Inflammatory macrophage treated with lipopolysaccharide for 1 hour (primary cell): Measurements from ENCODE around the gene ADSS2.
A peak's percentile ranks its signal among the peaks of the same experiment; 100 is the strongest.
"Not testable (repeated sequence)": the region's sequence is repeated elsewhere in the genome, so short reads cannot be mapped to it uniquely, and the experiment has no call there.

Experiments
- DNase-seq, 2 donors: peaks; one replicate each; pipeline ENCODE4 v3.0.0-alpha.2; 2020 to 2022

ADSS2 gene

DNA sequence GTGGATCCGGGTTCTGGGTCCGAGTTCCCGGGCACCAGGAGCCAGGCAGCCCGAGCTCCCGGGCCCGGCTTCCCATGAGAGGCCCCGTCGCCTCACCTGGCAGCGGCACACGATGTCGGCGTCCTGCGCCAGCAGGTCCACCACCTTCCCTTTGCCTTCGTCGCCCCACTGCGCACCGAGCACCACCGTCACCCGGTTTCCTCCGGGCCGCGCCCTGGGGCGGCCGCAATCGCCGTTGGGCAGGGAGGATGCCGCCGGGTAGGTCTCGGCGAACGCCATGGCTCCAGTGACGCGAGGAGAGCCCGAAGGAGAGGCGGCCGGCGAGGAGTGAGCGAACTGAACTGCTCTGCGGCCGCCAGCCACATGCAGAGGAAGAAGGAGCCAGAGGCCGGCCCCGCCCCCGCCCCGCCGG lies at the start of gene ADSS2:
Gene ADSS2, minus strand, starts transcription at position 371 of the 412 bp plus-strand sequence. Its CDS starts 92 bp downstream, at position 279.
- no peak for DNase-seq

DNA sequence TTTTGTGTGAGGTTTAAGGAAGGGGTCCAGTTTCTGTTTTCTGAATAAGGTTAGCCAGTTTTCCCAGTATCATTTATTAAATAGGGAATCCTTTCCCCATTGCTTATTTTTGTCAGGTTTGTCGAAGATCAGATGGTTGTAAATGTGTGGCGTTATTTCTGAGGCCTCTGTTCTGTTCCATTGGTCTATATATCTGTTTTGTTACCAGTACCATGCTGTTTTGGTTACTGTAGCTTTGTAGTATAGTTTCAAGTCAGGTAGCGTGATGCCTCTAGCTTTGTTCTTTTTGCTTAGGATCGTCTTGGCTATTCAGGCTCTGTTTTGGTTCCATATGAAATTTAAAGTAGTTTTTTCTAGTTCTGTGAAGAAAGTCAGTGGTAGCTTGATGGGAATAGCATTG lies 48.8 kb upstream of the ADSS2 start:
- DNase-seq: not testable (repeated sequence)

- DNase-seq: not testable (repeated sequence)
Measured at GRCh38 chr1:244499484-244499883, 47.8 kb upstream of the ADSS2 start.

DNA sequence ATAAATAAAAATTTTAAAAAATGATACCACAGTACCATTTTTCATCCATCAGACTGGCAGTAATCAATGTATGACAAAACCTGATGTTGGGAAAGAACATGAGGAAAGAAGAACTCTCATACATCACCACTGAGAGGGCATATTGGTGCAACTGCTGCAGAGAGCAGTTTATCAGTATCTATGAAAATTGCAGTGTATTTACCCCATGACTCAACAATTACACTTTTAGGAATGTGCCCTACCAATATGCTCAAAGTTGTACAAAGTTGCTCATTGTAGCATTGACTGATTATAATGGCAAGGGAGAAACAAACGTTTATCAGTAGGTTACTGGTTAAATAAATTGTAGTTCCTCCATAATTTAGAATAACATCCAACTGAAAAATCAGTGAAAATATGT lies 46.1 kb upstream of the ADSS2 start:
- DNase-seq: no peak

GRCh38 chr1:244496186-244496585 lies 44.5 kb upstream of the ADSS2 start:
- DNase-seq: no peak

DNA sequence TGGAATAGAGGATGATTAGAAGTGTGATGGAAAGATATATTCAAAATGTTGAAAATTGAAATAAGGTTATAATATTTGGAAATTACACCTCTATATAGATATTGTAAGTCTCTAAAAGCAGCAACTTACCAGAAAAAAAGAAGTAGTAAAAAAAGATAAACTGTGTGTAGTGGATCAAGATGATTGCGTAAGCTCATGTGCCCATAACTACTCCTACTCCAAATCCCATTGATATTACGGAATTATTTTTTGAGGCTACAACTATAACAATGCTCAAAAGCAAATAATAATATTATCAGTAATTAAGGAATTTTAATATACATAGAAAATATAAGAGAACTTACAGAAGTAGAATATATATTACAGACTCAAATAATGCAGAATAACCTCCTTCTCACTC lies 42.9 kb upstream of the ADSS2 start:
- DNase-seq: no peak

DNA sequence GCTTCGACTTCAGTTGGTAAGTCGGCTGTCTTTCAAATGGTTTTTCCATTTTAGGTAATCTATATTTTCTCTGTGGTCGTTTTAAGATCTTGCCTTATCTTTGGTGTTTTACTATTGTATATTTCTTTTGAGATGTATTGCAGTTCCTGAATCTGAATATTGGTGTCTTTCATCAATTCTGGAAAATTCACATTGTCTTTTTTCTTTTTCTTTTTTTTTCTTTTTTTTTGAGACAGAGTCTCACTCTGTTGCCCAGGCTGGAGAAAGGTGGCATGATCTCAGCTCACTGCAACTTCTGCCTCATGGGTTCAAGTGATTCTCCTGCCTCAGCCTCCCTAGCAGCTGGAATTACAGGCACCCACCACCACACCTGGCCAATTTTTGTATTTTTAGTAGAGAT lies 33.3 kb upstream of the ADSS2 start:
- DNase-seq: not testable (repeated sequence)

GRCh38 chr1:244473059-244473605 lies 21.4 kb upstream of the ADSS2 start:
- DNase-seq: no peak

- no peak for DNase-seq
Measured at GRCh38 chr1:244466724-244467123, 15.0 kb upstream of the ADSS2 start.

- peak; percentile 80 to 89 for DNase-seq
Measured at GRCh38 chr1:244461245-244462071, 9.7 kb upstream of the ADSS2 start, which contains the start of gene CATSPERE. CATSPERE (plus strand) TSS chr1:244461273; CDS start chr1:244461430, 157 bp downstream.

GRCh38 chr1:244460197-244460596 lies 8.5 kb upstream of the ADSS2 start:
- no peak for DNase-seq

DNA sequence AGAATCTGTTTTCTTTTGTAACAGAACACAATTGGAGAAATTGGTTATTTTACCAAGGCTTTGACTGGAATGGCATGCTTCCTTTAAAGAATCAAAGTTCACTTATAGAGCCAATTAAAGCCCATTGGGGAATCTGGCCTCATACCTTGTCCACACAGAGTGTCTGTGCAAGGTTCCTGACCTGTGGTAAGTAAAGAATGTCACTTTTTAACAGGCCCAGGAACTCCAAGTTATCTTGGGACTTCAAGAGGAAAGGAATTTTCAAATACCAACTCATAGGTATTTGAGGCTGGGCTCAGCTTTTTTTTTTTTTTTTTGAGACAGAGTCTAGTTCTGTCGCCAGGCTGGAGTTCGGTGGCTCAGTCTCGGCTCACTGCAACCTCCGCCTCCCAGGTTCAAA lies 7.1 kb upstream of the ADSS2 start:
- DNase-seq: no peak

DNA sequence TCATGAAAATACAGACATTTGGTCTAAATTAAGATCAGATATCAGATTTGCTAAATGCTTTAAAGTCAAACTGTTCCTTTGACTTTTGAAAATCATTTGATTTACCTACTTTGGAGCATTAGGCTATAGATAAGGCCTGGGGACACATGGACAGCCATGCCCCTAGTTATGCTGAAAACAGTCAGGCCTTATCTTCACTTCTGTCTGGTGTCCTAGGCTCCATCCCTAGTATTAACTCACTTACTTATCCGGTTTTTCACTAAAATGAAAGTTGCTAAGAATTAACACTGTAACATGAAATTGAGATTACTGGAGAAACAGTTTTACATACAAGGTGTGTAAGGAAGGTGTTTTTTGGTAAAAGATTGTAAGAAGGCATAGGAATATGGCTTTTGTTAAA lies 4.9 kb upstream of the ADSS2 start:
- DNase-seq: no peak

- no peak for DNase-seq
Measured at GRCh38 chr1:244454412-244454811, 2.7 kb upstream of the ADSS2 start.

DNA sequence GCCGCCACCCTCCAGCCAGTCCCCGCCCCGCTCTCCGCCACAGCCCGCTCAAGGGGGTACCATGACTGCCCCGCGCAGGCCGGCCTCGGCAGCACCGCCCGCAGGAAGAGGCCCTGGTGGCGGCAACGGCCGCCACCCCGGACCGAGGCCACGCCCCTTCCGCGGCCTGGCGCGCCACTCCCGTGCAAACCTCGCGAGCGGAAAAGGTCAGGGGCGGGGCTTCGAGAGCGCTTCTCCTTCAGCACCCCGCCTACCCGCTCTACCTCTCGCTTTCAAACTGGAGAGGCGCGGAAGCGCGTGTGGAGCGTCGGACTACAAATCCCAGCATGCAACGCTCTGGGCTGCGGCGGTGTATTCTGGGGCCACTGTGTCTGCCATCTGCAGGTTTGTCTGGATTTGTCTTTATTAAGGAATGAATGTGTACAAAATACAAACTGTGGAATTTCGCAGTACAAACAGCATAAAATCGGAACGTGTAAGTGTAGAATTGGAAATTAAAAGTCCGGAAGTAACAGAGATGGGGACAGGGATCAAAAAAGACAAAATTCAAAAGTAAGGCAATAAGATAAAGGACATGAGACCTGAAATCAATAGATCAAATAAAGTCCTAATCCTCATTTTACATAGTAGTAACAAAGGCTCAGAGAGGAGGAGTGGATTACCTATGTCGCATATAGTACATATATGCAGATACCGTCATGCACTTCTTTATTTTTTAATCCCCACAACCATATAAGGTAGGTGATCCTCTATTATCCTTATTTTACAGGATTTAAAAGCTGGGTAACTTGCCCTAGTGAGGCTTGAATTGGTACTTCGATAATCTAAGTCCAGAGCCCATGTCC lies 464 bp upstream of the ADSS2 start:
- DNase-seq: peak; percentile 99 to 100

- peak; percentile 33 to 47 for DNase-seq
Measured at GRCh38 chr1:244450597-244451538, 841 bp downstream of the ADSS2 start.

DNA sequence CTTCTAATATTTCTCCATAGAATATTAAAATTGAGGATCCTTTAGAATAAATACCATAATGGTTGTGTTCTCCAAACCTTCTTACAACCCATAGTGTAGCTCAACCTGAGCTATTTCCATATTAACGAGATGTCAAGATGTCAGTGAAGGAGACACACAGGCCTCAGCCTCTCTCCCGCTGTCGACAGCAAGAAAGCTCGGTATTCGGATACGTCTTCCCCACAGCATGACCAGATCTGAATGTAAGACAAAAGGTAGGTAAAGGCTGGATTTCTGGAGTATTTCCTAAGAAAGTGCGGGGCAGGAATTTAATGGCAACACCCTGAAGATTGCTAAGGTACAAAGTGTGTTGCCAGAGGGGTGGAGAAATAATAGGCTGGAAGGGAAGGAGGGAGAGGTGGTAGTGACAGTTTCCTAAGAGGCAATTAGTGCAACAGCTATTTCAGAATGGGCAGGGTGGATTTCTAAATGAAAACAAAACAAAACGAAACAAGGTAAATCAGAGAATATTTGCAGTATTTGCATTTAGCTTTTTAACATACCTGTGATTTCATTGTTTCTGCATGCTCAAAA lies 1.7 kb downstream of the ADSS2 start:
- DNase-seq: no peak

GRCh38 chr1:244448279-244449036 lies 3.3 kb downstream of the ADSS2 start:
- no peak for DNase-seq

DNA sequence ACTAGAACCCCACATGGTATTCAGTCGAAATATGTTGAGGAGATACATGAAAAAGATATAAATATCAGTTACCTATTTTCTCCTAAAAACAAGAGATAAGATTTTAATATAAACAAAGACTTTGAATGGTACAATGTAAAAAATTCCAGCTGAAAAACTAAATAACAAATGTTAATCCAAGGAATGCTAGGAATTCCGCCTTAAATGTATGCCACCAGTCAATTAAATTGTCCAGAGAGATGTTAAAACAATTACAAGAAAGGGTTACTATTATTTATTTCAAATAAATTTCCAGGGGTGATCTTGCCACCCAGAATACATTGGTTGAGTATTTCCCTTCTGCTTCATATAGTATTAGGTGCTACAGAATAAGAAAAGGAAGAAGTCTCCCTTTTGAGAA lies 4.2 kb downstream of the ADSS2 start:
- no peak for DNase-seq

DNA sequence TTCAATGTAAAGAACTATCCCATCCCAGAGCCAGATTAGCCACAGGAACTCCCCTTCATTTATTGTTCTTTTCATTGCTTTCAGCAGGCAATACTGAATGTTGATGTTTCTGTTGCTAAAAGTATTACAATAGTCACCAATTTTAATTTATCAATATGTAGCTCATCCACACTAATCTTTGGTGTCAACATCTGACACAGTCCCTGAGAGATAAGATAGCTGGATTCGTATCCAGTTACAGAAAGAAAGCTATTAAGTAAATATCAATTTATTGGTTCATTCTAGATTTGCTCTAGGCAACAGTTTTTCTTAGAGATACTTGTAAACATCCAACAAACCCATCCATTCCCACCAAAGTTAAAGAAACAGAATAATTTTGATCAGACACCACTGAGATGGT lies 4.7 kb downstream of the ADSS2 start:
- DNase-seq: no peak
